ENCODE measurements around the gene SOCS3. TPM values are rescaled to one million over a fixed set of nuclear protein-coding genes. Genes with fewer than 3 reads are reported as not detected.

SOCS3 gene
- total and polyA plus RNA-seq, 10 of the 15 experiments (the other 5 are each of a cell fraction or from before 2014, with no cell fraction given), result 0.05 to 3.9 (median 1.0) TPM

- no peak for TF ChIP-seq BCL3 (IDR thresholded peaks at IDR 0.05; ENCODE audit: borderline replicate concordance, insufficient read depth, low read depth, low read length, poor library complexity, severe bottlenecking)
- no peak for TF ChIP-seq PML (IDR thresholded peaks at IDR 0.05; ENCODE audit: low read length)
- TF ChIP-seq POLR2A (IDR thresholded peaks at IDR 0.05; ENCODE audit: low read depth, low read length), result no peak
- no peak for TF ChIP-seq IRF4 (IDR thresholded peaks at IDR 0.05; ENCODE audit: low read depth, low read length)
- no peak for TF ChIP-seq ETV6 (conservative IDR thresholded peaks at IDR 0.05 in 1 of 2, IDR thresholded peaks at IDR 0.05 in 1 of 2; ENCODE audit: borderline replicate concordance in 1 of 2, low read depth in 1 of 2)
- TF ChIP-seq MXI1 (IDR thresholded peaks at IDR 0.05; ENCODE audit: low read depth, low read length), result no peak
- no peak for TF ChIP-seq MYB (IDR thresholded peaks at IDR 0.05; ENCODE audit: borderline replicate concordance, low read depth, low read length)
- TF ChIP-seq HCFC1 (IDR thresholded peaks at IDR 0.05; ENCODE audit: low read length), result no peak
- no peak for TF ChIP-seq ATF2 (IDR thresholded peaks at IDR 0.05; ENCODE audit: low read length)
- no peak for TF ChIP-seq SMARCA5 (IDR thresholded peaks at IDR 0.05)
- no peak for TF ChIP-seq JUND (IDR thresholded peaks at IDR 0.05; ENCODE audit: low read depth, low read length)
- TF ChIP-seq FOXM1 (IDR thresholded peaks at IDR 0.05; ENCODE audit: low read depth, low read length), result no peak
- no peak for TF ChIP-seq TAF1 (IDR thresholded peaks at IDR 0.05; ENCODE audit: borderline replicate concordance, low read depth, low read length)
- TF ChIP-seq SREBF1 (IDR thresholded peaks at IDR 0.05; ENCODE audit: low read length), result no peak
- 0 out of 2 replicates have a peak, but pooled peaks have one; percentile 17 for TF ChIP-seq NR2F1 (conservative IDR thresholded peaks at IDR 0.05)
- no peak for TF ChIP-seq CHD2 (IDR thresholded peaks at IDR 0.05; ENCODE audit: borderline replicate concordance, low read depth, low read length)
- no peak for TF ChIP-seq LARP7 (IDR thresholded peaks at IDR 0.05)
- no peak for TF ChIP-seq CEBPB (IDR thresholded peaks at IDR 0.05; ENCODE audit: borderline replicate concordance in 1 of 2, low read depth in 2 of 2, low read length in 2 of 2)
- TF ChIP-seq SMAD5 (IDR thresholded peaks at IDR 0.05; ENCODE audit: low read depth), result no peak
- no peak for TF ChIP-seq IRF3 (IDR thresholded peaks at IDR 0.05)
- no peak for TF ChIP-seq BMI1 (IDR thresholded peaks at IDR 0.05; ENCODE audit: borderline replicate concordance)
- no peak for TF ChIP-seq BACH1 (IDR thresholded peaks at IDR 0.05; ENCODE audit: borderline replicate concordance)
- no peak for TF ChIP-seq NFXL1 (IDR thresholded peaks at IDR 0.05; ENCODE audit: borderline replicate concordance)
- TF ChIP-seq SMC3 (IDR thresholded peaks at IDR 0.05; ENCODE audit: borderline replicate concordance, low read length), result no peak
- TF ChIP-seq PAX5 (IDR thresholded peaks at IDR 0.05; ENCODE audit: borderline replicate concordance, low read depth, low read length), result no peak
- no peak for TF ChIP-seq MLLT1 (IDR thresholded peaks at IDR 0.05)
- TF ChIP-seq IKZF1 (conservative IDR thresholded peaks at IDR 0.05), result 0 out of 2 replicates have a peak, but pooled peaks have one; percentile 15
- no peak for TF ChIP-seq CREB1 (IDR thresholded peaks at IDR 0.05; ENCODE audit: low read depth)
- TF ChIP-seq CHD4 (IDR thresholded peaks at IDR 0.05), result no peak
These were observed 21.8 kb upstream of the SOCS3 start (continued) for GRCh38 chr17:78381601-78382232.
